Uterus (tissue), 4 donors: ENCODE measurements around the gene ZFTA. TPM values are rescaled to one million over a fixed set of nuclear protein-coding genes. Genes with fewer than 3 reads are reported as not detected.

Experiments used
- DNase-seq, 2 donors: peaks; one replicate each; pipeline ENCODE4 v3.0.0-alpha.2; 2019 to 2020
- H3K27ac ChIP-seq, 2 donors: fragments of 200-600 bp; sonication (generic); 1 replicate in 1 of 2; 2 replicates in 1 of 2; pipeline ENCODE4 v1.5.1; 2016 to 2018
- H3K27me3 ChIP-seq, 2 donors: fragments of 200-600 bp; sonication (generic); one replicate each; pipeline ENCODE4 v1.5.1; 2018 to 2019; ENCODE audit warnings: control low read depth in 1 of 2
- H3K36me3 ChIP-seq, 2 donors: fragments of 200-600 bp; sonication (generic); one replicate each; pipeline ENCODE4 v1.5.1; 2019; ENCODE audit warnings: control low read depth in 1 of 2
- H3K4me1 ChIP-seq, 2 donors: fragments of 200-600 bp; sonication (generic); one replicate each; pipeline ENCODE4 v1.5.1; 2018 to 2019; ENCODE audit warnings: control low read depth in 1 of 2
- H3K4me3 ChIP-seq, 2 donors: fragments of 200-600 bp; sonication (generic); 1 replicate in 1 of 2; 2 replicates in 1 of 2; pipeline ENCODE4 v1.5.1; 2018 to 2019; ENCODE audit warnings: mild to moderate bottlenecking in 1 of 2
- H3K9me3 ChIP-seq, 2 donors: fragments of 200-600 bp; sonication (generic); one replicate each; pipeline ENCODE4 v1.5.1; 2019; ENCODE audit warnings: control low read depth in 1 of 2
- CTCF ChIP-seq, 4 experiments: fragments of 200-600 bp in 2 of 4; fragments of 450-650 bp in 2 of 4; sonication (generic) in 2 of 4; IDR thresholded peaks; one replicate each; pipeline ENCODE4 v1.5.1; 2016 to 2019; ENCODE audit warnings: antibody characterized with exemption in 4 of 4, mild to moderate bottlenecking in 2 of 4, moderate library complexity in 1 of 4
- POLR2A ChIP-seq, 2 donors: fragments of 450-650 bp; IDR thresholded peaks; one replicate each; pipeline ENCODE4 v1.6.1; 2016; ENCODE audit warnings: antibody characterized with exemption in 2 of 2, mild to moderate bottlenecking in 1 of 2, moderate library complexity in 1 of 2
- intact Hi-C: fragments of 100-400 bp; cut with DNase I; formaldehyde crosslinking; loops from one replicate; pipeline ENCODE4 v1.15.1; 2023; ENCODE audit warnings: low total_unique reads
- total RNA-seq, 4 donors: library from RNA; depleted of rRNA in 3 of 4; stranded (reverse); fragments of >200 nt in 3 of 4; gene quantifications; one replicate each; pipeline versions ENCODE4 v1.1.0 to v1.2.4, GENCODE V29; 2014 to 2023
- donor health status: DM: yes; HTN: yes; CAD: no.

ZFTA gene
- total RNA-seq, 4 donors from 2014 or later, result 19.7 to 61.5 (median 48.4) TPM

GRCh38 chr11:63761931-63762653 is 6.5 kb downstream of the ZFTA start:
- peak; percentile 29 to 34 for DNase-seq
- intact Hi-C loops, result loop anchor here (10.0 kb wide), 2 partner anchors 183 to 383 kb away; no protein-coding TSS in a partner anchor
- Histone ChIP-seq H3K27ac (peak overlapping the region; percentile 81 to 96), H3K4me3 (peak overlapping the region; percentile 40 to 50), H3K4me1 (peaks cover 0 to 17% of the 10 kb centered on the region in 2 donors), H3K9me3 (no peaks in the 10 kb centered on the region), H3K36me3 (no peaks in the 10 kb centered on the region), H3K27me3 (no peaks in the 10 kb centered on the region)
- TF ChIP-seq CTCF (IDR thresholded peaks at IDR 0.05), result no peak
- no peak for TF ChIP-seq POLR2A (IDR thresholded peaks at IDR 0.05)

GRCh38 chr11:63761188-63761587 is 7.4 kb downstream of the ZFTA start:
- no peaks in the 10 kb centered on the region for H3K36me3 ChIP-seq
- no peak overlapping the region for H3K4me3 ChIP-seq
- H3K27ac ChIP-seq, result no peak overlapping the region
- TF ChIP-seq CTCF (IDR thresholded peaks at IDR 0.05) (no peak), POLR2A (IDR thresholded peaks at IDR 0.05) (no peak)
- no peak for DNase-seq
- no peaks in the 10 kb centered on the region for H3K9me3 ChIP-seq
- H3K4me1 ChIP-seq, result peaks cover 0 to 10% of the 10 kb centered on the region in 2 donors
- intact Hi-C loops, result loop anchor here (10.0 kb wide), 2 partner anchors 184 to 384 kb away; no protein-coding TSS in a partner anchor
- no peaks in the 10 kb centered on the region for H3K27me3 ChIP-seq

GRCh38 chr11:63760487-63761079 is 8.0 kb downstream of the ZFTA start:
- Histone ChIP-seq H3K27ac (no peak overlapping the region), H3K4me3 (no peak overlapping the region), H3K27me3 (no peaks in the 10 kb centered on the region), H3K36me3 (no peaks in the 10 kb centered on the region), H3K4me1 (peaks cover 0 to 10% of the 10 kb centered on the region in 2 donors), H3K9me3 (no peaks in the 10 kb centered on the region)
- DNase-seq, result no peak
- intact Hi-C loops, result loop anchor here (10.0 kb wide), 2 partner anchors 184 to 384 kb away; no protein-coding TSS in a partner anchor
- TF ChIP-seq POLR2A (IDR thresholded peaks at IDR 0.05) (no peak), CTCF (IDR thresholded peaks at IDR 0.05) (no peak)

GRCh38 chr11:63756919-63757761 is 11.4 kb downstream of the ZFTA start:
- Histone ChIP-seq H3K27me3 (no peaks in the 10 kb centered on the region), H3K9me3 (no peaks in the 10 kb centered on the region), H3K36me3 (no peaks in the 10 kb centered on the region), H3K4me1 (peaks cover 0 to 8% of the 10 kb centered on the region in 2 donors), H3K27ac (no peak overlapping the region), H3K4me3 (no peak overlapping the region)
- no peak for DNase-seq
- intact Hi-C loops, result no loop called here
- TF ChIP-seq POLR2A (IDR thresholded peaks at IDR 0.05), result no peak
- TF ChIP-seq CTCF (IDR thresholded peaks at IDR 0.05), result no peak
